ENCODE results near the gene LRRN4. TPM values are rescaled to one million over a fixed set of nuclear protein-coding genes. Genes with fewer than 3 reads are reported as not detected.

LRRN4 gene
- total RNA-seq, 4 donors from 2014 or later: 22.9 to 154 (median 32.4) TPM; not detected in 1

DNA sequence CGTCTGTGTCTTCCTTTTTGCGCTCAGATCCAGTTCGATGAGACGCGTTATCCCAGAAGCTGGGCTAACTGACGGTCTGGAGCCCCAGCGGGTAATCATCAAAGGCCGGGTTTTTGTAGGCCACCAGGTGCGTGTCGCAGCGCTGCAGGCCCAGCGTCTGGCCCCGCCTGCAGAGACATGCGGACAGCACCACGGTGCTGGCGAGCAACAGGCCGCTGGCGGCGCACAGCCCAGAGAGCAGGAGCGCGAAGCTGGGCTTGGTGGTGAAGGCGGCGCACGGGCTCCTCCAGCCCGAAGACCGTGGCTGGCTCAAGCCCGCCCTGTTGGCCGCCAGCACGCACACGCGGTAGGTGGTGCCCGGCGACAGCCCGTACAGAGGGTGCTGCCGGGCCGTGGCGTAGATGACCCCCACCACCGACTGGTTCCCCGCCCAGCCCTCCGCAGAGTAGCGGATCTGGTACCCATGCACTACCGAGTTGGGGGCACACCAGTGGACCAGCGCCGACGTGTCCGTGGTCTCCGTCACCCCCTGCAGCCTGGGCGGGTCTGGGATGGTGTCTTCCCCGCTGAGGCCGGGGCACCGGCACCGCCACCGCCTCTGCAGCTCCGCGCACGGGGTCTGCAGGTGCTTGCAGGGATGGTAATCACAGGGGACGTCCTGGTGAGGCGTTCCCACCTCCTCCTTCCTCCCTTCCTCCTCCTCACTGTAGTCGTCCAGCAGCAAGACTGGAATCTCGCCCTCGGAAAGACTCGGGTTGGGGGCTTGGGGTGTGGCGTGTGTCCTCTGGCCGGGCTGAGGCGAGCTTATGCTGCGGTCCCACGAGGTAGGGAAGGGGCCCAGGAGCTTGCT, 12.7 kb downstream of the LRRN4 start:
- DNase-seq (ENCODE audit: low spot score): no peak
- ATAC-seq (ENCODE audit: low FRiP score): no peak
- TF ChIP-seq, protein P1, sequence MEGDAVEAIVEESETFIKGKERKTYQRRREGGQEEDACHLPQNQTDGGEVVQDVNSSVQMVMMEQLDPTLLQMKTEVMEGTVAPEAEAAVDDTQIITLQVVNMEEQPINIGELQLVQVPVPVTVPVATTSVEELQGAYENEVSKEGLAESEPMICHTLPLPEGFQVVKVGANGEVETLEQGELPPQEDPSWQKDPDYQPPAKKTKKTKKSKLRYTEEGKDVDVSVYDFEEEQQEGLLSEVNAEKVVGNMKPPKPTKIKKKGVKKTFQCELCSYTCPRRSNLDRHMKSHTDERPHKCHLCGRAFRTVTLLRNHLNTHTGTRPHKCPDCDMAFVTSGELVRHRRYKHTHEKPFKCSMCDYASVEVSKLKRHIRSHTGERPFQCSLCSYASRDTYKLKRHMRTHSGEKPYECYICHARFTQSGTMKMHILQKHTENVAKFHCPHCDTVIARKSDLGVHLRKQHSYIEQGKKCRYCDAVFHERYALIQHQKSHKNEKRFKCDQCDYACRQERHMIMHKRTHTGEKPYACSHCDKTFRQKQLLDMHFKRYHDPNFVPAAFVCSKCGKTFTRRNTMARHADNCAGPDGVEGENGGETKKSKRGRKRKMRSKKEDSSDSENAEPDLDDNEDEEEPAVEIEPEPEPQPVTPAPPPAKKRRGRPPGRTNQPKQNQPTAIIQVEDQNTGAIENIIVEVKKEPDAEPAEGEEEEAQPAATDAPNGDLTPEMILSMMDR (IDR thresholded peaks at IDR 0.05): no peak

DNA sequence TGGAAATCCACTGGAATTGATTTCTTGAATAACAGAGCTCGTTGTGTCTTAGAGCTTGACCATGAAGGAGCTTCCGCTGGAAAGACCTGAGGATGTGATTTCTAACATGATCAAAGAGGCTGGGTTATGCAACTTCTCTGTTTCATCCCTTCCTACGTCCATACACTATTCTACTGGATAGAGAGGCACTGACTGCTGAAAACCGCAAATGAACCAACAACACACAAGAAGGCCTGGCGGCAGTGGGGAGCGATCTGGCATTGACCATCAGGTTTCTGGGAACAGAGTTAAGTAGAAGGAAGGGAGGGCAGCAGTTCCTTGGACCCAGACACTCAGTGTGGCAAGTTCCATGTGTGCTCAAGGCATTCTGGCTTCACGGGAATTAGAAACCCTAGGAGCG, 13.3 kb downstream of the LRRN4 start:
- ATAC-seq (ENCODE audit: low FRiP score) (peak; percentile 45), DNase-seq (ENCODE audit: low spot score) (no peak)
- TF ChIP-seq, protein P1 (IDR thresholded peaks at IDR 0.05): no peak

- ATAC-seq (ENCODE audit: low FRiP score) (no peak), DNase-seq (ENCODE audit: low spot score) (no peak)
- TF ChIP-seq, protein P1 (IDR thresholded peaks at IDR 0.05): no peak
Measured at GRCh38 chr20:6039766-6040165, 14.1 kb downstream of the LRRN4 start.

GRCh38 chr20:6038256-6038655, 15.6 kb downstream of the LRRN4 start:
- TF ChIP-seq, protein P1 (IDR thresholded peaks at IDR 0.05): no peak
- no peak for DNase-seq (ENCODE audit: low spot score)
- no peak for ATAC-seq (ENCODE audit: low FRiP score)

DNA sequence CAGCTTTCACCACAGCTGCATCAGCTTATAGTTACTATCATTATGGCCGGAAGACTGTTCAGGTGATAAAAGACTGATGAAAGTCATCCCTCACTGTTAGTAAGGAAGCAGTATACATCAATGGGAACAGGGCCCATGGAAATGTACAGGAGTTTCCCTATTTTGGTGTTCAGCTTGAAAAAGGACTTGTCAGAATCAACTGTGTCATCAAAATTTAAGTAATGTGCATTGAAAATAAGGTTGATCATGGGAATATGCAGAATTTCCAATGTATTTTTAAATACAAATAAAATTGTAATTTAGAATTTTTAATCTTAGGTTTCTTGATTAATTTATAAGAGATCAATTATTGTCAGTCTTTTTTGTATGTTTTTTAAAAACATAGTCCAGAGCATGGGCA, 16.8 kb downstream of the LRRN4 start:
- TF ChIP-seq, protein P1 (IDR thresholded peaks at IDR 0.05): no peak
- ATAC-seq (ENCODE audit: low FRiP score): no peak
- no peak for DNase-seq (ENCODE audit: low spot score)

GRCh38 chr20:6036213-6036612, 17.6 kb downstream of the LRRN4 start:
- TF ChIP-seq, protein P1 (IDR thresholded peaks at IDR 0.05): no peak
- ATAC-seq (ENCODE audit: low FRiP score): no peak
- DNase-seq (ENCODE audit: low spot score): no peak
